Measurements from ENCODE around the gene NTN3.

Gene NTN3

GRCh38 chr16:2497116-2497630, 26.1 kb downstream of the NTN3 start:
- no peak for DNase-seq (ENCODE audit: low read depth in 2 of 2)

- DNase-seq (ENCODE audit: low read depth in 2 of 2): no peak
Observed at GRCh38 chr16:2497695-2498484, 26.8 kb downstream of the NTN3 start.

- no peak for DNase-seq (ENCODE audit: low read depth in 2 of 2)
Observed at GRCh38 chr16:2498531-2499253, 27.6 kb downstream of the NTN3 start.

GRCh38 chr16:2499454-2499853, 28.4 kb downstream of the NTN3 start:
- no peak for DNase-seq (ENCODE audit: low read depth in 2 of 2)

GRCh38 chr16:2499890-2500429, 28.9 kb downstream of the NTN3 start:
- DNase-seq (ENCODE audit: low read depth in 2 of 2): no peak

- no peak for DNase-seq (ENCODE audit: low read depth in 2 of 2)
Observed at GRCh38 chr16:2500430-2500917, 29.4 kb downstream of the NTN3 start.

GRCh38 chr16:2500918-2501750, 30.0 kb downstream of the NTN3 start:
- DNase-seq (ENCODE audit: low read depth in 2 of 2): peak; percentile 64 to 65

GRCh38 chr16:2501946-2502895, 31.1 kb downstream of the NTN3 start:
- DNase-seq (ENCODE audit: low read depth in 2 of 2): no peak

- no peak for DNase-seq (ENCODE audit: low read depth in 2 of 2)
Observed at GRCh38 chr16:2505695-2506094, 34.6 kb downstream of the NTN3 start.

- no peak for DNase-seq (ENCODE audit: low read depth in 2 of 2)
Observed at GRCh38 chr16:2507052-2507659, 36.1 kb downstream of the NTN3 start.

- no peak for DNase-seq (ENCODE audit: low read depth in 2 of 2)
Observed at GRCh38 chr16:2507665-2508064, 36.6 kb downstream of the NTN3 start.

- no peak for DNase-seq (ENCODE audit: low read depth in 2 of 2)
Observed at GRCh38 chr16:2508722-2509400, 37.8 kb downstream of the NTN3 start.

GRCh38 chr16:2511128-2511800, 40.2 kb downstream of the NTN3 start:
- DNase-seq (ENCODE audit: low read depth in 2 of 2): no peak

- no peak for DNase-seq (ENCODE audit: low read depth in 2 of 2)
Observed at GRCh38 chr16:2511996-2512734, 41.1 kb downstream of the NTN3 start.

GRCh38 chr16:2512735-2513404, 41.8 kb downstream of the NTN3 start:
- no peak for DNase-seq (ENCODE audit: low read depth in 2 of 2)

- peak; percentile 78 to 81 for DNase-seq (ENCODE audit: low read depth in 2 of 2)
Observed at GRCh38 chr16:2513405-2514332, 42.6 kb downstream of the NTN3 start, which contains the start of gene ATP6V0C. Gene ATP6V0C (plus strand): TSS chr16:2513952. CDS start chr16:2514104, 152 bp downstream.
